ENCODE measurements around the gene NR2F1-AS1. TPM values are rescaled to one million over a fixed set of nuclear protein-coding genes. Genes with fewer than 3 reads are reported as not detected.

Gene NR2F1-AS1
- total RNA-seq, 2 experiments from 2014 or later, result not detected

GRCh38 chr5:93585041-93585766 lies 4.2 kb upstream of the NR2F1-AS1 start:
- Histone ChIP-seq H3K4me1 (ENCODE audit: insufficient read depth, low read length, poor library complexity, severe bottlenecking) (no peaks in the 10 kb centered on the region), H3K9me2 (ENCODE audit: insufficient read depth, low read length) (no peaks in the 10 kb centered on the region), H3K4me3 (ENCODE audit: low read depth, low read length, poor library complexity, severe bottlenecking) (no peak overlapping the region), H3K36me3 (ENCODE audit: insufficient read depth, low read length) (no peaks in the 10 kb centered on the region), H3K79me2 (ENCODE audit: insufficient read depth, low read depth, low read length) (no peaks in the 10 kb centered on the region), H2AFZ (ENCODE audit: low read length) (no peak overlapping the region), H3K9me3 (ENCODE audit: low read length) (no peaks in the 10 kb centered on the region), H3K4me2 (ENCODE audit: low read length) (peak overlapping the region; percentile 32; the same call in 1 of the 2 replicates), H4K20me1 (ENCODE audit: insufficient read depth, low read length) (no peaks in the 10 kb centered on the region), H3K27ac (ENCODE audit: low read depth, low read length, poor library complexity, severe bottlenecking) (no peak overlapping the region)
- ChIA-PET POLR2A (no interaction called here), CTCF (ENCODE audit: unreplicated experiment) (no interaction called here)
- TF ChIP-seq EZH2phosphoT487 (IDR thresholded peaks at IDR 0.05; ENCODE audit: borderline replicate concordance, low read depth, low read length) (no peak), CTCF (conservative IDR thresholded peaks at IDR 0.05; ENCODE audit: low read length) (no peak)
- DNase-seq (ENCODE audit: low spot score), result no peak
- intact Hi-C loops (cut with micrococcal nuclease; ENCODE audit: unreplicated experiment), result no loop called here
- no TSS peak for BruUV-seq (replicated peaks)

GRCh38 chr5:93584596-93585040 lies 3.6 kb upstream of the NR2F1-AS1 start:
- Histone ChIP-seq H2AFZ (ENCODE audit: low read length) (no peak overlapping the region), H3K4me1 (ENCODE audit: insufficient read depth, low read length, poor library complexity, severe bottlenecking) (no peaks in the 10 kb centered on the region), H3K27ac (ENCODE audit: low read depth, low read length, poor library complexity, severe bottlenecking) (no peak overlapping the region), H3K79me2 (ENCODE audit: insufficient read depth, low read depth, low read length) (no peaks in the 10 kb centered on the region), H3K36me3 (ENCODE audit: insufficient read depth, low read length) (no peaks in the 10 kb centered on the region), H3K4me2 (ENCODE audit: low read length) (peak overlapping the region; percentile 26; the same call in 1 of the 2 replicates), H3K9me2 (ENCODE audit: insufficient read depth, low read length) (no peaks in the 10 kb centered on the region), H3K4me3 (ENCODE audit: low read depth, low read length, poor library complexity, severe bottlenecking) (no peak overlapping the region), H4K20me1 (ENCODE audit: insufficient read depth, low read length) (no peaks in the 10 kb centered on the region), H3K9me3 (ENCODE audit: low read length) (no peaks in the 10 kb centered on the region)
- intact Hi-C loops (cut with micrococcal nuclease; ENCODE audit: unreplicated experiment), result loop anchor here (5.0 kb wide), 2 partner anchors 333 to 1153 kb away; no protein-coding TSS in a partner anchor
- no peak for TF ChIP-seq CTCF (conservative IDR thresholded peaks at IDR 0.05; ENCODE audit: low read length)
- no peak for TF ChIP-seq EZH2phosphoT487 (IDR thresholded peaks at IDR 0.05; ENCODE audit: borderline replicate concordance, low read depth, low read length)
- CTCF ChIA-PET (ENCODE audit: unreplicated experiment), result no interaction called here
- no TSS peak for BruUV-seq (replicated peaks)
- POLR2A ChIA-PET, result no interaction called here
- no peak for DNase-seq (ENCODE audit: low spot score)

All from OCI-LY7 (cell line).